Smooth muscle cell (in vitro differentiated cells): ENCODE data around the gene ABHD12B. TPM values are rescaled to one million over a fixed set of nuclear protein-coding genes. Genes with fewer than 3 reads are reported as not detected.
"Not testable (repeated sequence)": the region's sequence is repeated elsewhere in the genome, so short reads cannot be mapped to it uniquely, and the experiment has no call there.

ENCODE experiments used
- DNase-seq: peaks from one replicate; lab custom pipeline; 2025; ENCODE audit not compliant: unreplicated experiment; lab: John Stamatoyannopoulos, UW
- H2AFZ ChIP-seq: fragments of 200-600 bp; sonication (generic); 2 replicates; pipeline ENCODE4 v1.6.0; 2016; ENCODE audit warnings: antibody characterized with exemption, low read depth, mild to moderate bottlenecking
- H3F3A ChIP-seq: fragments of 200-600 bp; sonication (generic); 2 replicates; pipeline ENCODE4 v1.6.0; 2017; ENCODE audit warnings: antibody characterized with exemption, low read depth
- H3K27ac ChIP-seq: fragments of 200-600 bp; sonication (generic); 2 replicates; pipeline ENCODE4 v1.5.1; 2016; ENCODE audit warnings: low read depth, mild to moderate bottlenecking
- H3K27me3 ChIP-seq: fragments of 200-600 bp; sonication (generic); 2 replicates; pipeline ENCODE4 v1.6.1; 2016; ENCODE audit warnings: low read depth, mild to moderate bottlenecking
- H3K36me3 ChIP-seq: fragments of 200-600 bp; sonication (generic); 2 replicates; pipeline ENCODE4 v1.5.1; 2016; ENCODE audit warnings: low read depth
- H3K4me1 ChIP-seq: fragments of 200-600 bp; sonication (generic); 2 replicates; pipeline ENCODE4 v1.5.1; 2016; ENCODE audit warnings: low read depth
- H3K4me2 ChIP-seq: fragments of 200-600 bp; sonication (generic); 2 replicates; pipeline ENCODE4 v1.6.0; 2016; ENCODE audit warnings: mild to moderate bottlenecking
- H3K4me3 ChIP-seq: fragments of 200-600 bp; sonication (generic); 2 replicates; pipeline ENCODE4 v1.5.1; 2016; ENCODE audit warnings: mild to moderate bottlenecking
- H3K79me2 ChIP-seq: fragments of 200-600 bp; sonication (generic); 2 replicates; pipeline ENCODE4 v1.6.0; 2016; ENCODE audit warnings: low read depth, mild to moderate bottlenecking
- H3K9ac ChIP-seq: fragments of 200-600 bp; sonication (generic); 2 replicates; pipeline ENCODE4 v1.6.0; 2016; ENCODE audit warnings: low read depth
- H3K9me3 ChIP-seq: fragments of 200-600 bp; sonication (generic); replicated peaks from 2 replicates; pipeline ENCODE4 v1.5.1; 2016; ENCODE audit warnings: low read depth
- H4K20me1 ChIP-seq: fragments of 200-600 bp; sonication (generic); 2 replicates; pipeline ENCODE4 v1.6.0; 2016; ENCODE audit warnings: low read depth
- WGBS: methylation state at CpG from one replicate; pipeline ENCODE4 v1.1.7; 2016; ENCODE audit warnings: low lambda C conversion rate; 5-methylcytosine and 5-hydroxymethylcytosine counted together
- polyA plus RNA-seq: library from polyadenylated mRNA; unstranded; fragments of >200 nt; fragmentation: Nextera tagmentation; extraction: Ambion mirVana; gene quantifications from 2 replicates; pipeline ENCODE4 v1.2.1, GENCODE V29; 2016
- total RNA-seq: library from RNA; depleted of rRNA; stranded (reverse); fragments of >200 nt; gene quantifications from 2 replicates; pipeline ENCODE4 v1.2.3, GENCODE V29; 2014
- TF ChIP-seq, protein P1 (sequence below): fragments of 200-600 bp; sonication (generic); IDR thresholded peaks from 2 replicates; pipeline ENCODE4 v1.5.1; 2017; ENCODE audit warnings: borderline replicate concordance, mild to moderate bottlenecking, antibody characterized with exemption; ENCODE audit not compliant: insufficient read depth, poor library complexity, severe bottlenecking

The ABHD12B gene
- total and polyA plus RNA-seq, 2 experiments from 2014 or later, result not detected

- H3K79me2 ChIP-seq, H3K4me3 ChIP-seq, H3K36me3 ChIP-seq, H3K9ac ChIP-seq, H4K20me1 ChIP-seq, H3K27ac ChIP-seq, H3K9me3 ChIP-seq, H2AFZ ChIP-seq, H3K27me3 ChIP-seq, H3K4me2 ChIP-seq, DNase-seq, H3F3A ChIP-seq, H3K4me1 ChIP-seq: not testable (repeated sequence)
- 88% methylated on average over 1 of the region's 1 CpG for WGBS
Measured at GRCh38 chr14:50897005-50897404, 25.2 kb downstream of the ABHD12B start.

DNA sequence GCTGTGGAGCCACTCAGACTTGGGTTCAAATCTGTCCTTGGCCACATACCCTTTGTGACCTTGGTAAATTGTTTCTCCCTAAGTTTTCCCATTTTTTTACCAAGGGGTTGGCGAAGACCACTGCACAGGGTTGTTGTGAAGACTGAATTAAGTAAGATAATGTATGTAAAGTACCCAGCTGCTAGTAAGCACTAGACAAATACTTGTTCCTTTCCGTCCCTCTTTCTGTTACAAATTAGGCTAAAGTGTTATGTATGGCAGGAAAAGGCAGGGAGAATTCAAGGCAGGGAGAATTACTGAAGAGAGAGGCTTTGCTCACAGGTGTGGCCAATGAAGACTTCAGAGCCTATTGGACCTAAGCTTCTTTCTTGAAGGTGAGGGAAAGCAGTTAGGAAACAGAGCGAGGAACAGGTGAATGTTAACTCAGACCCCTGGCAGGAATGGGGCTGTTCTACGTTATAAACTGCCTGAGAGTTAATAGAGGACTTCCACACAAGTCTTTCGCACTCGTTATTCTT lies 25.9 kb downstream of the ABHD12B start:
- 82% methylated on average over 6 of the region's 6 CpGs for WGBS
- no peak overlapping the region for H3K4me2 ChIP-seq
- H2AFZ ChIP-seq, result no peak overlapping the region
- H3K9ac ChIP-seq, result no peak overlapping the region
- DNase-seq, result no peak
- H3F3A ChIP-seq, result no peaks in the 10 kb centered on the region
- no peaks in the 10 kb centered on the region for H3K9me3 ChIP-seq
- no peaks in the 10 kb centered on the region for H4K20me1 ChIP-seq
- H3K79me2 ChIP-seq, result no peaks in the 10 kb centered on the region
- H3K27me3 ChIP-seq, result no peaks in the 10 kb centered on the region
- no peaks in the 10 kb centered on the region for H3K36me3 ChIP-seq
- no peak overlapping the region for H3K4me3 ChIP-seq
- TF ChIP-seq, protein P1, sequence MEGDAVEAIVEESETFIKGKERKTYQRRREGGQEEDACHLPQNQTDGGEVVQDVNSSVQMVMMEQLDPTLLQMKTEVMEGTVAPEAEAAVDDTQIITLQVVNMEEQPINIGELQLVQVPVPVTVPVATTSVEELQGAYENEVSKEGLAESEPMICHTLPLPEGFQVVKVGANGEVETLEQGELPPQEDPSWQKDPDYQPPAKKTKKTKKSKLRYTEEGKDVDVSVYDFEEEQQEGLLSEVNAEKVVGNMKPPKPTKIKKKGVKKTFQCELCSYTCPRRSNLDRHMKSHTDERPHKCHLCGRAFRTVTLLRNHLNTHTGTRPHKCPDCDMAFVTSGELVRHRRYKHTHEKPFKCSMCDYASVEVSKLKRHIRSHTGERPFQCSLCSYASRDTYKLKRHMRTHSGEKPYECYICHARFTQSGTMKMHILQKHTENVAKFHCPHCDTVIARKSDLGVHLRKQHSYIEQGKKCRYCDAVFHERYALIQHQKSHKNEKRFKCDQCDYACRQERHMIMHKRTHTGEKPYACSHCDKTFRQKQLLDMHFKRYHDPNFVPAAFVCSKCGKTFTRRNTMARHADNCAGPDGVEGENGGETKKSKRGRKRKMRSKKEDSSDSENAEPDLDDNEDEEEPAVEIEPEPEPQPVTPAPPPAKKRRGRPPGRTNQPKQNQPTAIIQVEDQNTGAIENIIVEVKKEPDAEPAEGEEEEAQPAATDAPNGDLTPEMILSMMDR, result no peak
- no peaks in the 10 kb centered on the region for H3K4me1 ChIP-seq
- H3K27ac ChIP-seq, result no peak overlapping the region

DNA sequence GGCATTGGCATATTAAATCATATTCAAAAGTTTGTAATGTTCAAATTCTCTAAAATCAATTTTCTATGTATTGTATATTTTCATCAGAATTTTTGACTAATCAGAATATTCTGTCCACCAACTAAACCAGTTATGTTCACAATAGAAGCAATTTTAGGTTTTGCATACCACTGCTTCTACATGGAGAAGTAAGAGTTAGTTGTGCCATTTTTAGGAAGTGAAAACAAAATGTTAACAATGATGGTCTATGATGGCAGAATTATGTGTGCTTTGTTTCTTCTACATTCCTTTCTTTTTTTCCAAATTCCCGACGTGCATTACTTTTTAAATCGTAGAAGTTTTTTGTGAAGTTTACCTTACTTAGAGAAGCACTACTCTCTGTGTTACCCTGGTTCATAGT lies 29.5 kb downstream of the ABHD12B start:
- Histone ChIP-seq H3K36me3 (peaks cover 4% of the 10 kb centered on the region), H3K4me3 (no peak overlapping the region), H3K27ac (no peak overlapping the region), H3K4me1 (no peaks in the 10 kb centered on the region), H2AFZ (no peak overlapping the region), H3K9me3 (no peaks in the 10 kb centered on the region), H3F3A (no peaks in the 10 kb centered on the region), H3K9ac (no peak overlapping the region), H4K20me1 (no peaks in the 10 kb centered on the region), H3K4me2 (no peak overlapping the region), H3K27me3 (no peaks in the 10 kb centered on the region), H3K79me2 (no peaks in the 10 kb centered on the region)
- no peak for DNase-seq
- 98% methylated on average over 3 of the region's 3 CpGs for WGBS
- TF ChIP-seq, protein P1, result no peak

DNA sequence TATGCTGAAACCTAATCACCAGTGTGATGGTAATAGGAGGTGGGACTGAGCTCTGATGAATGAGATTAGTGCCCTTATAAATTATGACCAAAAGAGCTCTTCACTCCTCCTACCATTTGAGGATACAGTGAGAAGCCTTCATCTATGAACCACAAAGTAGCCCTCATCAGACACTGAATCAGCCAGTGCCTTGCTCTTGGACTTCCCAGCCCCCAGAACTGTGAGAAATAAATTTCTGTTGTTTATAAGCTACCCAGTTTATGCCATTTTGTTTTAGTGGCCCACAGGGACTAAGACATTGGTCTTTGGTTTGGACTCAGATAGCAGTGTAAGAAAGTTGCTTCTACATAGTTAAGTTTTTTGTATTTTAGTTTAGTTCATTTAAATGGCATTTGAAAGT lies 32.9 kb downstream of the ABHD12B start:
- Histone ChIP-seq H3K4me1 (no peaks in the 10 kb centered on the region), H3F3A (no peaks in the 10 kb centered on the region), H3K9me3 (no peaks in the 10 kb centered on the region), H4K20me1 (no peaks in the 10 kb centered on the region), H3K4me2 (no peak overlapping the region), H3K27ac (no peak overlapping the region), H3K79me2 (no peaks in the 10 kb centered on the region), H3K9ac (no peak overlapping the region), H3K4me3 (no peak overlapping the region), H3K36me3 (peaks cover 8% of the 10 kb centered on the region), H2AFZ (no peak overlapping the region), H3K27me3 (no peaks in the 10 kb centered on the region)
- no peak for DNase-seq
- TF ChIP-seq, protein P1, result no peak
